Pulmonary artery endothelial cell (primary cell): ENCODE data around the gene CASKIN2. TPM values are rescaled to one million over a fixed set of nuclear protein-coding genes. Genes with fewer than 3 reads are reported as not detected.

Experiments
- DNase-seq: peaks from one replicate; pipeline ENCODE4 v3.0.0-alpha.2; 2011; ENCODE audit warnings: low read depth, low spot score
- total RNA-seq: library from RNA; depleted of rRNA; stranded (reverse); fragments of >200 nt; gene quantifications from 2 replicates; pipeline ENCODE4 v1.2.3, GENCODE V29; 2014

Gene CASKIN2
- total RNA-seq, 1 donor from 2014 or later, result 6.6 TPM

DNA sequence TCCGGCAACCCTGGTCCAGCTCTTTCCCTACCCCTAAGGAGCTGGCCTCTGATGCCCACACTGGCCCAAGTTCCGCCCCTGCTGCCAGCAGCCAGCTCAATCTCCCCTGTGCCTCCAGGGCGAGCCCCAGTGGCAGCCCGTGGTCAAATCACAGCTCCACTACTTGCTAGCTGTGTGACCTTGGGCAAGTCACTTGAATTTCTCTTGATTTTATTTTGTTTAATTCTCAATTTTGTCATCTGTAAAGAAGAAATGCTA, 10.3 kb downstream of the CASKIN2 start:
- DNase-seq, result no peak

DNA sequence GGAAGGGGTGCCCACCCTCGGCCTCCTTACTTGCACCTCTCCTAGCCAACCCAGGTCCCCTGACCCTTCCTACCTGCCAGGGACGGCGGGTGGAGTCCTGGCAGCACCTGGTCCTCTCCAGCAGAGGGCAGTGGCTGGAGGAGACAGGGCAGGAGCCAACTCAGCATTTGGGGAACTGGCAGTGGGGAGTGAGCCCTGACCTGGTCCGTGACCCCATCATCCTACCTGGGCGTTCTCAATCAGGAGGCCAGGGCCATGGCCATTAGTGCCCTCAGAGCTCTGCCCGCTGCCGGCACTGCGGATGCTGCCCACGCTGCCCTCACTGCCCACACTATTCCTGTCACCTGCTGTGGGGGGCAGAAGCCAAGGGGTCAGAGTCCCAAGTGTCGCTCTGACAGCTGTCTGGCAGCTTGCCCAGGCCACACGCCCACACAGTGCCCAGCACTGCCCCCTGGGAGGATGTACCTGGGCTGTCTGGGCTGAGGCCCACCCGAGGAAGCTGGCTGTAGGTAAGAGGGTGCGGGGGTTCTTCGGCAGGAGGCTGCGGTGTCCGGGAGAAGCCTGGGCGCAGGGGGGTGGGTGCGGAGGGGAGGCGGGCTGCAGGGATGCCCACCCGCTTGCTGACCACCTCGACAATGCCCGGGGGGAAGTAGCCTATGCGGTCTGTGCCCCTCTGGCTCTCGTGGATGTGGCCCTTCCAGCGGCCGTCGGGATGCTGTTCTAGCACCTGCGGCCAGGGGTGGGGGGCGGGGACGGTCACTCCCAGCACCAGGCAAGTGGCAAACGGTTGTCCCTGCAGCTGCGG, 10.8 kb downstream of the CASKIN2 start:
- no peak for DNase-seq

DNA sequence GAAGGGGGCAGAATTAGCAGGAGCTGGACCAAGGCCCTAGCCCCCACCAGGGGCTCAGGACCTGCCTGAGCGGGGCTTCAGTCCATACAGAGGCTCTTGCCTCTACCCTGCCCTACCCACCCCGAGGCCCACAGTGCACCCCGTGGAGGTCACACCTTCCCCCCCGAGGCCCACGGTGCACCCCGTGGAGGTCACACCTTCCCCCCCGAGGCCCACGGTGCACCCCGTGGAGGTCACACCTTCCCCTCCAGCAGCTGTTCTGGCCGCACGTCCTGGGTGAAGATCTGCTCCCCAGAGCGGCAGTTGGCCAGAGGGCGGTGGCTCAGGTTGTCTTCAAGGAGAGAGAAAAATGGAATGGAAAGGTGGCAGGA, 11.4 kb downstream of the CASKIN2 start:
- no peak for DNase-seq

DNA sequence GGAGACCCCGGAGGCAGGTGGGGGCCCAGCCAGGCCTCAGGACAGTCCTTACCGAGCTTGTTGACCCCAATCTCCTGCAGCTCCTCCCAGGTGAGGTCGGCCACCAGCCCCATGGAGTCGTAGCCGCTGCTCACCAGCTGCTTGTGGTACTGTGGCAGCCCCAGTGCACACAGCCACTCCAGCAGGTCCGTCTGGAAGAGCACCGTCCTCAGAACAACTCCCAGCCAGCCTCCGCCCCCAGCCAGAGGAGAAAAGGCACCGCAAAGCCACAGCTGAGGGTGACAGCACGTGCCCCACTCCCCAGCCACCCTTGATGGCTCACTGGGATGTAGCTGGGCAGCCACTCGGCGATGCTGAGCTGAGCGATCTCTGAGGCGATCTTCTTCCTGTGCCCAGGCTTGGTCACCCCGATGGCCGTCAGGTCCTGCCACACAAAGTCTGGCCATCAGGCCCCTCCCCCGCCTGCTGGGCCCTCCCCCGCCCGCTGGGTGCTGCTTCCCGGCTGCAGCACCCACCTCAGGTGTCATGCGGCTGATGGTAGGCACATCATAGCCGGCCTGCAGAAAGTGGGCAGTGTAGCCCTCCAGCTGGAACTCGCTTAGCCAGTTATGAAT, 11.9 kb downstream of the CASKIN2 start:
- DNase-seq, result no peak

DNA sequence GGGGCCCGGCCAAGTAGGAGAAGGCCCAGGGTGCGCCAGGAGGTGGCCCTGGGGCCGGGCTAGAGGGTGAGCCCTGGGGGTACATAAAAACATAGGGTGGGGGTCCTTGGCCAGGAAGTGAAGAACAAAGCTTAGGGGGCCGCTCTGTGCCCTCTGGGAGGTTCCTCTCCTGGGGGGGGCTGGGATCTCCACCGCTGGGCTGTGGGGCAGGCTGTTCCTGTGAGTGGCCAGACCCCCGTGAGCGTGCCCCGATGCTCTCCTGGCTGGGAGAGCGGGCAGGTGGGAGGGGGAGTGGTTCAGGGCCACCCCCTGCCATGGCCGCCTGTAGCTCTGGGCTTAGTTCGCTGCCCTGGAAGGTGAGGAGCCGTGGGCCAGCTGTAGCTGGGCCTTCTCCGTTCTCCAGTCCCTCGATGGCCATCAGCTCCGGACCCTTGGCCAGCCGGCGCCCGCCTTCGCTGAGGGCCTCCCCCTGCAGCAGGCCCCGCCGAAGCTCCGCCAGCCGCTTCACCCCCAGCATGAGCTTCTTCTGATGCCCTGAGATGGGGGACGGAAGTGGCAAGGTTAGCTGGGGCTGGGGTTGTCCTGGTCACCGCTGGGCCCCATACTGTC, 12.5 kb downstream of the CASKIN2 start:
- no peak for DNase-seq

DNA sequence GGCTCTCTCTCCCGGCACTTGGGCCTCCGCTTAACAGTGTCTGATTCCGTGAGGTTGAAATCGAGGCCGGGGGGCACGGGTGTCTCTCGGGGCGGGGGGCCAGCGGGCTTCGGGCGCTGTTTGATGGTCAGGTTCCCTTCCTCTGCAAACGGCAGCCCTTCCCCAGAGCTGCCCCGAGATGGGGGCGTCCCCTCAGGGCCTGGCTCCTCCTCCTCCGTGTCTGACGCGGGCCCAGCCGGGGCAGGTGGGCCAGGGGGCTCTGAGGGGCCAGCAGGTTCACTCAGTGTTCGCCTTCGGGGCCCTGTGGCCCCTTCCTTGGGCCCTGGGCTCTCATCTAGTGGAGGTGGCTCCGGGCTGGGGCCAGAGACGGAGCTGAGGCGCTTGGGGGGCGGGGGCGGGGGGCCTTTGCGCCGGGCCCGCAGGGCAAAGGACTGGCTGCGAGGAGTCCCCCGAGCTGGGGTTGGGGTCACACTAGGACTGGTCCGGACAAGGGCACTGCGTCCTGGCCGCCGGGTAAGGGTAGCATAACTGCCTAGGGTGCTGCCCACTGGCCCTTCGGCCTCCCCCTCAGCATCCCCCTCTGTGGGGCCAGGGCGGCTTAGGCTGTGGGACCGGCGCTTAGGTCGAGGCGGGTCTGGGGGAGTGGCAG, 13.1 kb downstream of the CASKIN2 start:
- DNase-seq, result no peak

DNA sequence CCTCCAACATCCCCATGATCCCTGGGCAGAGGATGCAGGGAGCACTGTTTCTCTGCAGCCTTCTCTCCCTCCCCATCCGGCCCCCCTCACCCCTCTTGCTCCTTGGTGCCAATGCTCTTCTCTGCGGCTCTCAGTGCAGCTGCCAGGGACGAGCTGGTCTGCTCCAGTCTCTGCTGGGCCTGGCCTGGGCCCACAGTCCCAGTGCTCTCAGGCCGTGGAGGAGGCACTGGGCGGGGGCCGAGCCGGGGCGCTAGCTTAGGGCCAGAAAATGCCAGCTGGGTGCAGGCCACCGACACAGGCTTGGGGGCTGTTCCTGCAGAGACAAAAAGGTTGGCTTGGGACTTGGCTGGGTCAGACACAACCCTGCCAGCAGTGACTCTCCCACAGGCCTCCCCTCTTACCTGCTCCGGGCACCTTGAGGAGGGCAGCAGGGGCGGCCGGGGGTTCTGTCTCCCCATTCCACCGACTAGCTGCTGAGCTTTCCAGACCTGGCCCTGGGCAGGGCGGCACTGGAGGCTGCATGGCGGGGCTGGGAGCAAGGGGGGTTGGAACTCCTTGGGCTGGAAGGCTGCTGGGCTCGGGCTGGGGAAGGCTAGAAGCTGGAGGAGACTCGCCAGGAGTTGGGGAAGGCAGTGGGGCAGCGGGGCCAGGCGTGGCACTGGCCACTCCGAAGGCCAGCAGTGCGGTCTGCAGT, 13.8 kb downstream of the CASKIN2 start:
- no peak for DNase-seq

DNA sequence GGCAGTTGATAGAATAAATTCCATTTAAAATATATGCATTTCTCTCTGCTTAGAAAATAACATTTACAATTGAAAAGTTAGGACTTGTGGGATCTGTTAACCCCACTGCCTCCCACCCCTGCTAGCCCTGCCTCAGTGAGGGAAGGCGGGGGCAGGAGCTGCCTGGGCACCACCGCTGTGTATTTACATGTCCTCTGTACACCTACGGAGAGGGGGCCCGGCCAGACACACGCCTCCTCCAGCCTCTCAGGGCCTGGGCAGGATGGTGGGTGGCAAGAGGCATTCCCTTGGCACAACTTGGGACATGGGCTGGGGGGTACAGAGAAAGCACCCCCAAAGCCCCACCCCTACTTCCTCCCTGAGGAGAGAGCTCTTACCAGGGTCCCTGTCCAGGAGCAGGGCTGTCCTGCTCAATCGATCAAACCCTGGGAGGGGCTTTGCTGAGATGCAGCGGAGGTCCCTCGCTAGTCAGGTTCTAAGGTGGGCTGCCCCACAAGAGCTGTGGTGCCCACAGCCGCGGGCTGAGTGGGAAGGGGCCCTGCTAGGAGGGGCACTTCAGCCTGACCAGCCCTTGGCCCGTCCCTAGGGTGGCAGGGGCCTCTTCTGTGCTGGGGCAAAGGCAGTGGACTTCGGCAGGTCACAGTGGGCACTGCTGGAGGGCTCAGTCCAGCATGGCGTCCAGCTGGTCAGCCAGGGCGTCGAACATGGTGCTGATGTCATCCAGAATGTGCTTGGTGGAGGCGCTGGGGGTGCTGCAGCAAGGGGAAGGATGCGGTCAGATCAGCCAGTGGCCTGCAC, 14.7 kb downstream of the CASKIN2 start:
- DNase-seq, result no peak

DNA sequence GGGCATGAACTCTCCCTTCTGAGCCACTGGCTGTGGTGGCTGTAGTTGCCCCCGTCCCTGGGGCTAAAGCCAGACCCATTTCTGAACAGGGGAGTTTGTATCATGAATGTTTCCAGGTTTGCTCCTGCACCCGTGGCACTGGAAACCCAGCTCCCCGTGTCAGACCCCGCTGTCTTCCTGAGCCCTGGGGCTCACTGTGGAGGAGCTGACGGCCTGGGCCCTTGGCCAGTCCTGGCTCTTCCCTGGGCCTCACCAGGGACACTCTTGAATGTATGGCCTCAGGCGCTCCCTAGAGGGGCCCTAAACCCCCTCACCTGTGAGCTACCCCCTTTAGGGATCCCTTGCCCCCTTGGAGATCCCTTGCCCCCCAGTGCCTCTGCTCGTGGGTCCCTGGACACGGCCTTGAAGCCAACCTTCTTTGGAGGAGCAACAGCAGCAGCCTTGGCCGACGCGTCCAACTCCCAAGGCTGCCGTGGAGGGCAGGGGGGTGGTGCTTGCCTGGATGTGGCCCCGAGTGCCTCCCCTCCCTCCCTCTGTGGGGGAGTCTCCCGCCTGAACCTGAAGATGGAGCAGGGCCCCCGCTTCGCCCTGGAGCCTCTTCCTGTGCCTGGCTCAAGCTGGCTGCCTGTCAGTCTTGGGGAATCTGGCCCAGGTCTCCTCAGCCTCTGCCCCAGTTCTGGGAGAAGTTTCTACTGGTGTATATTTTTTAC, 15.9 kb downstream of the CASKIN2 start:
- DNase-seq, result no peak

DNA sequence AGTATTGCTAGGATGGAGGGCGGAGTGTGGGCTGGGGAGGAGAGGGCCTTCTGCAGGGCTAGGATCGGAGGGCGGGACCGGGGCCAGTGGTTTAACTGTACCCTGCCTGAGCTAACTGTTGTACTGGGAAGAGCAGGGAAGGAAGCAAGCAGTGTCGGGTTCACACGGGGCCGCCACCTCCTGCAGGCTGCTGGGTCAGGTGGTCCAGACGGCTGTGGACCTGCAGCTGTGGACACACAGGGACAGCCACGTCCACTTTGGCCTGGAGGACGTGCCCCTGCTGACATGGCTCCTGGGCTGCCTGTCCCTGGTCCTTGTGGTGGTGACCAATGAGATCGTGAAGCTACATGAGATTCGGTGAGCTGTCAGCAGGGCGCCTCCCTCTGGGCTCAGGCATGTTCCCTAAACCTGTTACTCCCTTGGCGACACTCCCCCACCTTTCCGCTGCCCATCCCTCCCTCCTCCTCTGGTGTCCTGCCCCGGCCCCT, 16.6 kb downstream of the CASKIN2 start:
- no peak for DNase-seq

DNA sequence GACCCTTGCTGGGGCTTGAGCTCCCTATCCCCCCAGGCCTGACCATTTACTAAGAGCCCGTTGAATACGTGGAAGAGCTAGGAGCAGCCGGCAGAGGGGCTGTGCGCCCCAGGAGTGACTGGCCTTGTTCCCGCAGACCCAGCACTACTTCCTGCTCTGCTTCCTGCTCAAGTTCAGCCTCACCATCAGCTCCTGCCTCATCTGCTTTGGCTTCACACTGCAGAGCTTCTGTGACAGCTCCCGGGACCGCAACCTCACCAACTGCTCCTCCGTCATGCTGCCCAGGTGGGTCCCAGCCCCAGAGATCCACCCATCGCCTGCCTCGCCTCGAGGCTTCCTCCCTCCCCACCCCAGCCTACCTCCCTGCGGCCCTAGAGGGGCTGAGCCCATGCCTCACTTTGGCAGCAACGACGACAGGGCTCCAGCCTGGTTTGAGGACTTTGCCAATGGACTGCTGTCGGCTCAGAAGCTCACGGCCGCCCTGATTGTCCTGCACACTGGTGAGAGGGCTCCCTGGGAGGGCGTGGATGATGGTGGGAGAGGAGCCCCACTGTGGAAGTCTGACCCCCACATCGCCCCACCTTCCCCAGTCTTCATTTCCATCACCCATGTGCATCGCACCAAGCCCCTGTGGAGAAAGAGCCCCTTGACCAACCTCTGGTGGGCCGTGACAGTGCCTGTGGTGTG, 17.2 kb downstream of the CASKIN2 start:
- DNase-seq, result no peak

DNA sequence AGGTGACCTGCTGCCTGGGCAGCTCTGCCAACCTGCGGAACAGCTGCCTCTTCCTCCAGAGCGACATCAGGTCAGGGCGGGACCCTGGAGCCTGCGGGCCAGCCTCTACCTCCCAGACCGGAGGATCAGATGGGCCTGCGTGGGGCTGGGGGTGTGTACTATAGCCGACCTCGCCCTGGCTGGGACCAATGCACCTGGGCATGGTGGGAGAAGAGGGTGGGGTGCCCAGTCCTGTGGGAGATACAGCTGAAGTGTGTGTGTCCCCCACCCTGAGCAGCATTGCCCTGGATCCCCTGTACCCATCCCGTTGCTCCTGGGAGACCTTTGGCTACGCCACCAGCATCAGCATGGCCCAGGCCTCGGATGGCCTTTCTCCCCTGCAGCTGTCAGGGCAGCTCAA, 19.3 kb downstream of the CASKIN2 start:
- no peak for DNase-seq

DNA sequence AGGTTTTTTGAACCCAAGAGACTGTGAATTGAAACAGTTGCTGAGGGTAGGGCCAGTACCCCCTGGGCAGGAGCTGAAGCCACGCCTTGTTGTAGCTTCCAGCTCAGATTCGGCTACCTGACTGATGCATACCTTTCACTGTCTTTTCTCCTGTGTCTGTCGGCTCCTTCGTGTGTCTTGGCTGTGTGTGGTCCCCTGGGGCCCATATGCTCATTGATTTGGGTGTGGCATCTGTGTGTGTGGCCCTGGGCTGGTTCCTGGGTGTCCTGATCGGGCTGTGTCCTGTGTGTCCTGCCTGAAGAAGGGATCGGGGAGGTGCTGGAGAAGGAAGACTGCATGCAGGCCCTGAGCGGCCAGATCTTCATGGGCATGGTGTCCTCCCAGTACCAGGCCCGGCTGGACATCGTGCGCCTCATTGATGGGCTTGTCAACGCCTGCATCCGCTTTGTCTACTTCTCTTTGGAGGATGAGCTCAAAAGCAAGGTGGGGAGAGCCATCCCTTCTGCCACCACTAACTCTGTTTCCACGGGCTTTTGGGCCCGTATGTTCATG, 20.9 kb downstream of the CASKIN2 start:
- DNase-seq, result no peak

DNA sequence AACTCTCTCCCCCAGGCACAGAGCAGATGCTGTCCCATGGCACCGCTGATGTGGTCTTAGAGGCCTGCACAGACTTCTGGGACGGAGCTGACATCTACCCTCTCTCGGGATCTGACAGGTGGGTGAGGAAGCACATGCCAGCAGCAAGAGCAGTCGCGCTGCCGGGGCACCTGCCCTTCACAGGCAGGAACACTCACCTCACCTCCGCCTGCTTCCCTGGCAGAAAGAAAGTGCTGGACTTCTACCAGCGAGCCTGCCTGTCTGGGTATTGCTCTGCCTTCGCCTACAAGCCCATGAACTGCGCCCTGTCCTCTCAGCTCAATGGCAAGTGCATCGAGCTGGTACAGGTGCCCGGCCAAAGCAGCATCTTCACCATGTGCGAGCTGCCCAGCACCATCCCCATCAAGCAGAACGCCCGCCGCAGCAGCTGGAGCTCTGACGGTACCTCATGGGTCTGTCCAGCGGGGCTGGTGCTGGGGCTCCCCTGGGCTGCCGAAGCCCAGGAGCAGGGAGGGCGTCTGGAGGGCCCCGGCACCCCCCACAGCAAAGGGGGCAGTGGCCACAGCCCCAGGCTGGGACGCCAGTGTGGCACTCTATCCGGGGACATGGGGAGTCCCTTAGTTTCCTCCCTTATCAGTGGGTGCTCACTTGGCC, 21.7 kb downstream of the CASKIN2 start:
- no peak for DNase-seq

DNA sequence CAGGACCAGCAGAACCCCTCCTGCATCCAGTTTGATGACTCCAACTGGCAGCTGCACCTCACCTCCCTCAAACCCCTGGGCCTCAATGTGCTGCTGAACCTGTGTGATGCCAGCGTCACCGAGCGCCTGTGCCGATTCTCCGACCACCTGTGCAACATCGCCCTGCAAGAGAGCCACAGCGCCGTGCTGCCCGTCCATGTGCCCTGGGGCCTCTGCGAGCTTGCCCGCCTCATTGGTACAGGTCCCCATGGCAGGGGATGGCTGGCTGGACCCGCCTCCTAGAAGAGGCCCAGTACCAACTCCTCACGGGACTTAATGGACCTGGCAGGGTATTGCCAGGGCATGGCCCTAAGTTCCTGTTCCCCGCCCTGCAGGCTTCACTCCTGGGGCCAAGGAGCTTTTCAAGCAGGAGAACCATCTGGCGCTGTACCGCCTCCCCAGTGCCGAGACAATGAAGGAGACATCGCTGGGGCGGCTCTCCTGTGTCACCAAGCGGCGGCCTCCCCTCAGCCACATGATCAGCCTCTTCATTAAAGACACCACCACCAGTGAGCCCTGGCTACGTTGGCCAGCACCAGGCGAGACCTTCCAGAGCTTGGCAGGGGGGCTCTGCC, 22.7 kb downstream of the CASKIN2 start:
- no peak for DNase-seq

DNA sequence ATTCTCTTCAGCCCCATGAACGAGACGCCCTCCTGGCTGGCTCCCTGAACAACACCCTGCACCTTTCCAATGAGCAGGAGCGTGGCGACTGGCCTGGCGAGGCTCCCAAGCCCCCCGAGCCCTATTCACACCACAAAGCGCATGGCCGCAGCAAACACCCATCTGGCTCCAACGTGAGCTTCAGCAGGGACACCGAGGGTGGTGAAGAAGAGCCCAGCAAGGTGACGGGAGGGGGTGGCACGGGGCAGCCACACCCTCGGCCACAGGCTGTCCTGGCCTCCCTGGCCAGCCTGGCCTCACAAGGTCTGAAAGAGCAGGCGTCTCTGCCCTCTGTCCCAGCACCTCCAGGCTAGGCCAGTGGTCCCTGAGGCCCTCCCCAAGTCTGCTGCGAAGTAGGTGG, 23.7 kb downstream of the CASKIN2 start:
- DNase-seq, result no peak

DNA sequence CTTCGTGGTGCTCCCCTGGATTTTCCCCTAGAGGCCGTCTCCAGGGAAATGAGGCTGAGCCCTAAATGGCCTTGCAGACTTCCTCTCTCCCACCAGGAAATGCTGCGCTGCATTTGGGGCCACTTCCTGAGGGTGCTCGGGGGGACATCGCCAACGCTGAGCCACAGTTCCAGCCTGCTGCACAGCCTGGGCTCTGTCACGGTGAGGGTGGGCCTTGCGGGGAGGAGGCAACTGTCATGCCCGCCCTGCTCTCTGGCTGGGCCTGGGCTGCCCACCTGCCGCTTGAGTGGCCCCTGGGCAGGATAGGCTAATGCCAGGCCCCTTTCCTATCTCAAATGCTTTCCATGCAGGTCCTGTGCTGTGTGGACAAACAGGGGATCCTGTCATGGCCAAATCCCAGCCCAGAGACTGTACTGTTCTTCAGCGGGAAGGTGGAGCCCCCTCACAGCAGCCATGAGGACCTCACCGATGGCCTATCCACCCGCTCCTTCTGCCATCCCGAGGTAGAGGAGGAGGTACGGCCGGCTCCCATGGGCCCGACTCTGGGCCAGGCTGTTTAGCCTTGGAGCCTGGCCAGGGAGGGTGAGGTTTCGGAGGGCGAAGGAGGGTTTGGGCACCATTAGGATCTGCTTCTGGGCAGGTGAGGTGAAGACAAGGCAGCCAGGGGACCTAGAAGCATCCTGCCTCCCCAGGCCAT, 24.2 kb downstream of the CASKIN2 start:
- DNase-seq, result no peak

DNA sequence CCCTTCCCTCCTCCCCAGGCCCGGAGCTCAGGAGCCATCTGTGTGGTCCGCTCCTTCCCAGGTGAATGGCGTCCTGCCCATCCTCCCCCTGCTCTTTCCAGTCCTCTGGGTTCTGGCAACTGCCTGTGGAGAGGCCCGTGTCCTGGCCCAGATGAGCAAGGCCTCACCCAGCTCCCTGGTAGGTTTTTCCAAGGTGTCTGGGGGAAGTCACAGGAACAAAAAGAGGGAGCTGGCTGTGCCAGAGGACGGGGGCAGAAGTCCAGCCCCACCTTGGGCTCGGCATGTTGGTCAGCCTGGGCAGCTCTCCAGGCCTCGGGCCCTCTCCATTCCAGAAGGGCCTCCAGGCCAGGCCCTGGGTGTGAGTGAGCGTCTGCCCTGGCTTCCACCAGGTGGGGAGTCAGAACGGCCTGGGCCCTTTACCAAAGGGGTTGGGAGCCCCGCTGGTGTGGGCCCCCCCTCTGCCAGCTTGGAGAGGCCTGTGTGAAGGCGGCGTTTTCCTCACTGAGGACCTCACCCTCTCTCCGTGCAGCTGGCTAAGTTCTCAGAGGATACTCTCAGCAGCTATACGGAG, 25.1 kb downstream of the CASKIN2 start:
- DNase-seq, result no peak
